Astrocyte (in vitro differentiated cells and primary cell): ENCODE measurements around the gene BICDL2. TPM values are rescaled to one million over a fixed set of nuclear protein-coding genes. Genes with fewer than 3 reads are reported as not detected.

Experiments used
- DNase-seq: peaks from one replicate; pipeline ENCODE4 v3.0.0-alpha.2; 2010; ENCODE audit warnings: low read depth
- FAIRE-seq: peaks from 2 replicates; lab custom pipeline; 2011; peaks lifted over from hg19 to GRCh38; lab: Jason Lieb, UNC
- H2AFZ ChIP-seq: 2 replicates; pipeline ENCODE4 v1.6.0; 2012; ENCODE audit warnings: low read depth, low read length, inconsistent platforms
- H3K27ac ChIP-seq: 2 replicates; pipeline ENCODE4 v1.5.1; 2011; ENCODE audit warnings: low read depth, low read length, inconsistent platforms
- H3K27me3 ChIP-seq: 2 replicates; pipeline ENCODE4 v1.6.0; 2011; ENCODE audit warnings: low read length, inconsistent platforms; ENCODE audit not compliant: insufficient read depth
- H3K36me3 ChIP-seq: 2 replicates; pipeline ENCODE4 v1.5.1; 2011; ENCODE audit warnings: low read length, inconsistent platforms; ENCODE audit not compliant: insufficient read depth
- H3K4me1 ChIP-seq: 2 replicates; pipeline ENCODE4 v1.5.1; 2011; ENCODE audit warnings: low read length, inconsistent platforms; ENCODE audit not compliant: insufficient read depth
- H3K4me2 ChIP-seq: 2 replicates; pipeline ENCODE4 v1.6.0; 2012; ENCODE audit warnings: low read length, inconsistent platforms
- H3K4me3 ChIP-seq: 2 replicates; pipeline ENCODE4 v1.5.1; 2011; ENCODE audit warnings: low read depth, mild to moderate bottlenecking, low read length, inconsistent platforms; ENCODE audit not compliant: insufficient read depth
- H3K79me2 ChIP-seq: 2 replicates; pipeline ENCODE4 v1.6.0; 2012; ENCODE audit warnings: mild to moderate bottlenecking, low read length, inconsistent platforms; ENCODE audit not compliant: insufficient read depth
- H3K9ac ChIP-seq: 2 replicates; pipeline ENCODE4 v1.6.0; 2012; ENCODE audit warnings: mild to moderate bottlenecking, low read length, inconsistent platforms
- H3K9me3 ChIP-seq: 2 replicates; pipeline ENCODE4 v1.5.1; 2012; ENCODE audit warnings: low read depth, mild to moderate bottlenecking, low read length, inconsistent platforms; ENCODE audit not compliant: insufficient read depth
- H4K20me1 ChIP-seq: 2 replicates; pipeline ENCODE4 v1.6.0; 2012; ENCODE audit warnings: low read length, inconsistent platforms; ENCODE audit not compliant: insufficient read depth
- H3K27ac Mint-ChIP-seq: one replicate; pipeline ENCODE4 v1.8.0; 2021; ENCODE audit warnings: mild to moderate bottlenecking, mixed read lengths; ENCODE audit not compliant: unreplicated experiment
- H3K27me3 Mint-ChIP-seq: one replicate; pipeline ENCODE4 v1.8.0; 2021; ENCODE audit warnings: low read depth, mixed read lengths; ENCODE audit not compliant: unreplicated experiment
- H3K36me3 Mint-ChIP-seq: one replicate; pipeline ENCODE4 v1.8.0; 2021; ENCODE audit warnings: low read depth, mixed read lengths; ENCODE audit not compliant: unreplicated experiment
- H3K4me1 Mint-ChIP-seq: one replicate; pipeline ENCODE4 v1.8.0; 2021; ENCODE audit warnings: low read depth, mixed read lengths; ENCODE audit not compliant: unreplicated experiment
- H3K4me3 Mint-ChIP-seq: one replicate; pipeline ENCODE4 v1.8.0; 2021; ENCODE audit warnings: mild to moderate bottlenecking, moderate library complexity, mixed read lengths; ENCODE audit not compliant: unreplicated experiment
- H3K9me3 Mint-ChIP-seq: one replicate; pipeline ENCODE4 v1.8.0; 2021; ENCODE audit warnings: mild to moderate bottlenecking, mixed read lengths; ENCODE audit not compliant: unreplicated experiment
- EZH2 ChIP-seq: IDR thresholded peaks from 2 replicates; pipeline ENCODE4 v1.6.1; 2012; ENCODE audit warnings: mild to moderate bottlenecking, low read length, inconsistent platforms; ENCODE audit not compliant: insufficient read depth
- total RNA-seq: library from RNA; stranded (reverse); gene quantifications from 2 replicates; pipeline ENCODE4 v1.2.1, GENCODE V29; 2021
- TF ChIP-seq, protein P1 (sequence below): IDR thresholded peaks from 2 replicates; pipeline ENCODE4 v1.5.1; 2011; ENCODE audit warnings: low read depth, mild to moderate bottlenecking, inconsistent platforms, low read length, moderate library complexity; ENCODE audit not compliant: insufficient read depth

BICDL2 gene
- total RNA-seq, 1 donor from 2014 or later: 0.16 TPM

DNA sequence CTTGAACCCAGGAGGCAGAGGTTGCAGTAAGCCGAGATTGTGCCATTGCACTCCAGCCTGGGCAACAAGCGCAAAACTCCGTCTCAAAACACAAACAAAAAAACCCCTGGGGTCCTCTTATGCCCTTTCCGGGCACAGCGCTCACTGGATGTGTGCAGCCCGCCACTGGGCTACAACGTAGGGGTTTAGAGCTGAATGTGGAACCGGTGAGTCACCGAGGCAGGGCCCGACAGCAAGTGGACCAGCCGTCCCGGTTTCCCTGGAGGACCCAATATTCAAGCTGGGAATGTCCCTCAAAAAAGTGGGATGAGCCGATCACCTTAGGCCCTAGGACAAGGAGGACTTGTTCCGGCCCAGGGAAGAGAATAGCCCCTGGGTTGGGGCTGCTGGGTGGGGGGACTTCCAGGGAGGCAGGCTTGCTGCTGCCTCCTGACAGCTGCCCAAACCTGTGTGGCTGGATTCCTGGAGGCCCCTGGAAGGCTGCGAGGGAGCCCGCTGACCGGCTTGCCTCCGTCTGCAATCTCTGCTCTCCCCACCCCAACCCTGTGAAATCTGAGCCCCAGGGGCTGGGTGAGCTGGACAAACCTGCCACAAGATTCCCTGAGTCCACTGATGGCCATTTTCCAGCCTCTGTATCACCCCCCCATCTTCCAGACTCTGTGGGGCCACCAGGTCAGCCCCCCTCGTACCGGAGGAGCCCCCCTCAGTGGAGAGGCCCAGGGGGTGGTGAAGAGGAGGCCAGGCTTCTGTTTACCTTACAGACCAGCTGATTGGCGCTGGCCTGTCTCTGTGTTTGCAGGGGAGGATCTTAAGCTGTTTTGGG is 27.0 kb downstream of the BICDL2 start:
- no peak for TF ChIP-seq EZH2
- TF ChIP-seq, protein P1, sequence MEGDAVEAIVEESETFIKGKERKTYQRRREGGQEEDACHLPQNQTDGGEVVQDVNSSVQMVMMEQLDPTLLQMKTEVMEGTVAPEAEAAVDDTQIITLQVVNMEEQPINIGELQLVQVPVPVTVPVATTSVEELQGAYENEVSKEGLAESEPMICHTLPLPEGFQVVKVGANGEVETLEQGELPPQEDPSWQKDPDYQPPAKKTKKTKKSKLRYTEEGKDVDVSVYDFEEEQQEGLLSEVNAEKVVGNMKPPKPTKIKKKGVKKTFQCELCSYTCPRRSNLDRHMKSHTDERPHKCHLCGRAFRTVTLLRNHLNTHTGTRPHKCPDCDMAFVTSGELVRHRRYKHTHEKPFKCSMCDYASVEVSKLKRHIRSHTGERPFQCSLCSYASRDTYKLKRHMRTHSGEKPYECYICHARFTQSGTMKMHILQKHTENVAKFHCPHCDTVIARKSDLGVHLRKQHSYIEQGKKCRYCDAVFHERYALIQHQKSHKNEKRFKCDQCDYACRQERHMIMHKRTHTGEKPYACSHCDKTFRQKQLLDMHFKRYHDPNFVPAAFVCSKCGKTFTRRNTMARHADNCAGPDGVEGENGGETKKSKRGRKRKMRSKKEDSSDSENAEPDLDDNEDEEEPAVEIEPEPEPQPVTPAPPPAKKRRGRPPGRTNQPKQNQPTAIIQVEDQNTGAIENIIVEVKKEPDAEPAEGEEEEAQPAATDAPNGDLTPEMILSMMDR: no peak
- peaks cover 2% of the 10 kb centered on the region for H3K27me3 Mint-ChIP-seq
- H3K4me3 ChIP-seq: no peak overlapping the region
- no peak overlapping the region for H3K9ac ChIP-seq
- no peaks in the 10 kb centered on the region for H3K36me3 Mint-ChIP-seq
- no peak overlapping the region for H3K27ac ChIP-seq
- H4K20me1 ChIP-seq: peaks cover 5% of the 10 kb centered on the region
- DNase-seq (no peak), FAIRE-seq (no peak)
- peaks cover 22% of the 10 kb centered on the region for H3K4me1 ChIP-seq
- H3K9me3 Mint-ChIP-seq: no peaks in the 10 kb centered on the region
- H3K36me3 ChIP-seq: no peaks in the 10 kb centered on the region
- peak overlapping the region; percentile 41 for H3K4me2 ChIP-seq
- H3K27me3 ChIP-seq: peaks cover 50% of the 10 kb centered on the region
- H3K9me3 ChIP-seq: no peaks in the 10 kb centered on the region
- H2AFZ ChIP-seq: peak overlapping the region; percentile 18
- peaks cover 17% of the 10 kb centered on the region for H3K4me1 Mint-ChIP-seq
- H3K27ac Mint-ChIP-seq: peak overlapping the region; percentile 18
- peak overlapping the region; percentile 34 for H3K4me3 Mint-ChIP-seq
- H3K79me2 ChIP-seq: no peaks in the 10 kb centered on the region

DNA sequence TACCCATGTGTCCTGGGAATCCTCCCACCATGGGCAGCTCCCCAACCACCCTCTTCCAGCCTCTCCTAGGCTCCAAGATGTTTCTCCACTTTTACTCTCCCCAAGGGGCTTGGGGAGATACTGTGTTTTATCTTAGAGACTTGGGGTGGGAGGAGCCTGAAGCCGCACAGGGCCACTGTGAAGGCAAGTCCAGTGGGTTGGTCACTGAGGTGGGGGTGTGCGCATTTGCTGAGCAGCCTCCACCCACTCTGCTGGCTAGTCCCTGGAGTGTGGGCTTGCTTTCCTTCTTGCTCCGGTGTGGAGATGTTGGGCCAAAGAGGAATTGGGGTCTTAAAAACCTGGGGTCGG is 28.1 kb downstream of the BICDL2 start:
- no peak overlapping the region for H3K27ac ChIP-seq
- H4K20me1 ChIP-seq: peaks cover 5% of the 10 kb centered on the region
- Mint-ChIP-seq H3K4me1 (peaks cover 17% of the 10 kb centered on the region), H3K27ac (no peak overlapping the region), H3K27me3 (peaks cover 2% of the 10 kb centered on the region), H3K4me3 (peak overlapping the region; percentile 65), H3K36me3 (no peaks in the 10 kb centered on the region), H3K9me3 (no peaks in the 10 kb centered on the region)
- H3K9ac ChIP-seq: no peak overlapping the region
- peaks cover 22% of the 10 kb centered on the region for H3K4me1 ChIP-seq
- FAIRE-seq (no peak), DNase-seq (no peak)
- no peaks in the 10 kb centered on the region for H3K36me3 ChIP-seq
- H3K4me2 ChIP-seq: no peak overlapping the region
- TF ChIP-seq, protein P1: no peak
- TF ChIP-seq EZH2: no peak
- H3K79me2 ChIP-seq: no peaks in the 10 kb centered on the region
- no peak overlapping the region for H3K4me3 ChIP-seq
- H3K9me3 ChIP-seq: no peaks in the 10 kb centered on the region
- no peak overlapping the region for H2AFZ ChIP-seq
- H3K27me3 ChIP-seq: peaks cover 47% of the 10 kb centered on the region
